OCI-LY1 (cell line): ENCODE results near the gene GPX5.

Experiments
- EZH2 ChIP-seq: fragments of 200-600 bp; sonication (generic), shearing (Covaris generic); IDR thresholded peaks from 2 replicates; pipeline ENCODE4 v1.8.0; 2017; ENCODE audit warnings: borderline replicate concordance, mixed run types, mild to moderate bottlenecking, antibody characterized with exemption, low read length, moderate library complexity, mixed read lengths
- TF ChIP-seq, protein P1 (sequence below): fragments of 200-600 bp; sonication (generic), shearing (Covaris generic); IDR thresholded peaks from 2 replicates; pipeline ENCODE4 v1.5.1; 2017; ENCODE audit warnings: mild to moderate bottlenecking, antibody characterized with exemption, low read length, moderate library complexity, mixed read lengths

DNA sequence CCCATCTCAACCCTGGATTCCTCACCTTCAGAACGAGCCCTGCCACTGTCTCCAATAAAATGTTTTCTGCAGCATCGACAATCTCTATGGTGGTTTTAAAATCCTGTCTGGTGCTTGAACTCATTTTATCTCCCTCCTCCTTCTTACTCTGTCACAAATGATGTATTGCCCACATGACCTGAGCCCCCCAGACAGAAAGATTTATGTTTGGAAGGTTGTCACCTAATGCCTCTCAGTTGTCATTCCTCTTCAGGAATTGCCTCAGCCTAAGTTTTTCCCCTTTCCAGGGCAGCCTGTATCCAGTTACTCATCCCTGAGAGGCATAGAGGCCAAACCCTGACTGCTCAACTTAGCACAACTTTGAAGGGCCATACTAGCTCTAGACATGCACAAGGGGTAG lies 9.2 kb downstream of the GPX5 start:
- TF ChIP-seq EZH2: no peak
- TF ChIP-seq, protein P1, sequence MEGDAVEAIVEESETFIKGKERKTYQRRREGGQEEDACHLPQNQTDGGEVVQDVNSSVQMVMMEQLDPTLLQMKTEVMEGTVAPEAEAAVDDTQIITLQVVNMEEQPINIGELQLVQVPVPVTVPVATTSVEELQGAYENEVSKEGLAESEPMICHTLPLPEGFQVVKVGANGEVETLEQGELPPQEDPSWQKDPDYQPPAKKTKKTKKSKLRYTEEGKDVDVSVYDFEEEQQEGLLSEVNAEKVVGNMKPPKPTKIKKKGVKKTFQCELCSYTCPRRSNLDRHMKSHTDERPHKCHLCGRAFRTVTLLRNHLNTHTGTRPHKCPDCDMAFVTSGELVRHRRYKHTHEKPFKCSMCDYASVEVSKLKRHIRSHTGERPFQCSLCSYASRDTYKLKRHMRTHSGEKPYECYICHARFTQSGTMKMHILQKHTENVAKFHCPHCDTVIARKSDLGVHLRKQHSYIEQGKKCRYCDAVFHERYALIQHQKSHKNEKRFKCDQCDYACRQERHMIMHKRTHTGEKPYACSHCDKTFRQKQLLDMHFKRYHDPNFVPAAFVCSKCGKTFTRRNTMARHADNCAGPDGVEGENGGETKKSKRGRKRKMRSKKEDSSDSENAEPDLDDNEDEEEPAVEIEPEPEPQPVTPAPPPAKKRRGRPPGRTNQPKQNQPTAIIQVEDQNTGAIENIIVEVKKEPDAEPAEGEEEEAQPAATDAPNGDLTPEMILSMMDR: no peak
